Amygdala (tissue), 56 donors: ENCODE data around the gene LMO4.

Experiments
- DNase-seq, 56 donors: peaks; one replicate each; lab custom pipeline; 2025; lab: John Stamatoyannopoulos, UW

LMO4 gene

GRCh38 chr1:87355894-87356293 is 27.2 kb downstream of the LMO4 start:
- no peak for DNase-seq

DNA sequence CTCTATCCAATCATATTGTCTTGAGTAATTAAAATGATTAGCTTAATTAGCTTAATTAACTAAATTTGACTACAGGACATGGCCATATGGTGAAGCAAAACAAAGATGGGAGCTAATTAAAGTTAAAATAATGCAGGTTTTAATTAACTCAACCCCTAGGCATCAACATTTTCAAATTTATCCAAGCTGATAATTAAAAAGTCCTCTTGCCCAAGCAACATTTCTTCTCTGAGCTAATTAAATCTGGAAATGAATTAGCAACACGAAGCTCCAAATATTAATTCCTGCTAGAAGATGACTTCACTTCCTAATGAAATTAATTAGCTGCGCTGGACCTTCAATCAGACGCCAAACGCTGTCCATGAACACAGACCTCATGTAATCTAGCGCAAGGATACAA is 27.9 kb downstream of the LMO4 start:
- DNase-seq = no peak

- no peak for DNase-seq
These were observed 29.5 kb downstream of the LMO4 start for GRCh38 chr1:87358219-87358618.

GRCh38 chr1:87359586-87359985 is 30.9 kb downstream of the LMO4 start:
- DNase-seq = no peak

GRCh38 chr1:87362063-87362833 is 33.6 kb downstream of the LMO4 start:
- no peak for DNase-seq

DNA sequence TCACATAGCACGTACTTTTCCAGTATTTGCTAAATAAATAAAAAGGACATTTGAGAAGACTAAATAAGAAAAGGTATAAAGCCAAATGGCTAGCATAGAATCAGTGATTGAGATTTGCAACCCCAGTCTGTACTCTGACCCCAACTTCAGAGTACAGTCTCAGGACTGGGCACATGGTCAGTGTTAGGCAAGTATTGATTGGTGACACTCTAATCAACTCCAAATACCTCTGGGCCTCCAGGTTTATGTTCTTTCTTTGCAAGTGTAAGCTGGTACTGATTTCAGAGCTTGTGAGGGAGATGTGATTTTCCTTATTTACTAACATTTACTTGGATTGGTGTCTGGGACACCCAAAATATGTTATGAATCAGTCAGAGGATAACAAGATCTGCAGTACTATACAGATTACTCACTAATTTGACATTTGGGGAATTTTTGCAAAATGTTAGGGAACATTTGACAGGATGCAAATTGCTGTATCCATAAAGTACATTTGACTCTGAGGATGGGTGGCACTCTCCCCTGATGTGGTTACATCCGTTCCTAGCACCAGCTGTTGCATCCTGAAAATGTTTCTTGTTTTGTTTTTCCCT is 34.2 kb downstream of the LMO4 start:
- DNase-seq = no peak

DNA sequence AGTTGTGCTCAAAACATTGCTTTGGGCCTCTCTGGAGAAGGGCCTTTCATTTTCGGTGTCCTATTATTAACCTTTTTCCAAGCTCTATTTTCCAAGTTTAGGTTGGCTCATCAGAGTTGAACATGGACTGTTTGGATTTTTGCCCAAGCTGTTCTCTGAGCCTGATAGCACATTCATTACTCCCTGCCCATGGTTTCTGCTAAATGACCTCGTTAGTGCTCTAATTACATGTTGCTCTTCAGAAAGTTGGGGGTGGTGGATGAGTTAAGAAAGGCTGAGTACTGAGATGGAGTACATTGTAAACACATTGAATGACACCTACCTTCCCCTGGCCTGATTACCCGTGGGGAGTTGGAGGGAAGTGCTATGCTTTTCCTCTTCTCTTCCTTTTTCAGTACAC is 38.9 kb downstream of the LMO4 start:
- DNase-seq = no peak

GRCh38 chr1:87368907-87369306 is 40.2 kb downstream of the LMO4 start:
- no peak for DNase-seq

DNA sequence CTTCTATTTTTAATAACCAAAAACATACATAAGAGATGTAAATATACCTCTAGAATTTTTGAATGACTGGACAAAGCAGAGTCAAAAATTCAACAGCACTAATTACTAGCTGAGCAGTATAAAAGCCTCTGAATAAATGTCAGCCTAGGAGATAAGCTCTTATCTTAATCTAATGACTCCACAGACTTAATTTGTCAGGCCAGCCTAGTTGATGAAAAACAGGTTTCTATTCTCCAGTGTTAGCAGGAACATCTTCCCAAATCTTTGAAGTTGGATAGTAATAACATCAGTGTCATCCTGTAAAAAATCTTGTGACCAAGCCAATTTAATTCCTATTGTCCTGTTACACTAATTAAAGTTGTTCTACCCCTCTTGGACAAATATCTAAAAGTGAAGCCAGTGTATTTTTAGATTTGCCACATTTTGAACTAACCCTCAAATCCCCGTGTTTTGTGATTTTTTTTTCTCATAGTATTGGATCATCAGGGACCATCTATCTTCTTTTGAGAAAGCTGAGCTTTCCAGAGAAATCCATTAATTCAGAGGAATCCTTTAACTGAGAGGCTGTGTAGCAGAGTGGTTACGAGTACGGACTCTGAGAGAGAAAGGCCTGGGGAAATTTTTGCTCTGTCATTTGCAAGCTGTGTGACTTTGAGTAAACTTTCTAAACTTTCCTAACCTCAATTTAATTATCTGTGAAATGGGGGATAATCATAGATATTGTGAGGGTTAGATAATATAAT is 41.2 kb downstream of the LMO4 start:
- DNase-seq = no peak

GRCh38 chr1:87370544-87370943 is 41.9 kb downstream of the LMO4 start:
- DNase-seq = no peak

GRCh38 chr1:87379306-87379705 is 50.6 kb downstream of the LMO4 start:
- no peak for DNase-seq

GRCh38 chr1:87386217-87386790 is 57.6 kb downstream of the LMO4 start:
- DNase-seq = no peak

GRCh38 chr1:87388411-87388810 is 59.7 kb downstream of the LMO4 start:
- DNase-seq = no peak

DNA sequence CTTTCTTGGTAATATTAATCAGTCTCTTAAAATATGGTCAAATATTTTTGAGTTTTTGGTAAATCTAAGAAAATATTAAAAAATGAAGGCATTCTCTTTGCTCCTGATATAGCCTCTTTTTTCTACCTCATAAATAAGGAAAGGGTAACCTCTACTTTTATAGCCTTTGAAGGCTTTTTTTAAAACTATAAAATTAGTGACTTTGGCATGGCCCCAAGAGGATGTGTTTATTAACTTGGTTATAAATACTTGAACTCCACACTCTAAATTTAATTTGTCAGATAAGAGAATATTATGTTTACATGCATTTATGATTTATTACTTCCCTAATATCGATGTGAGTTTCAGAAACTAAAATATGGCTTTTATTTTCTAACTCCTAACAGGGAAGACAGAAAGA is 60.3 kb downstream of the LMO4 start:
- no peak for DNase-seq

GRCh38 chr1:87389546-87389945 is 60.9 kb downstream of the LMO4 start:
- DNase-seq = no peak

DNA sequence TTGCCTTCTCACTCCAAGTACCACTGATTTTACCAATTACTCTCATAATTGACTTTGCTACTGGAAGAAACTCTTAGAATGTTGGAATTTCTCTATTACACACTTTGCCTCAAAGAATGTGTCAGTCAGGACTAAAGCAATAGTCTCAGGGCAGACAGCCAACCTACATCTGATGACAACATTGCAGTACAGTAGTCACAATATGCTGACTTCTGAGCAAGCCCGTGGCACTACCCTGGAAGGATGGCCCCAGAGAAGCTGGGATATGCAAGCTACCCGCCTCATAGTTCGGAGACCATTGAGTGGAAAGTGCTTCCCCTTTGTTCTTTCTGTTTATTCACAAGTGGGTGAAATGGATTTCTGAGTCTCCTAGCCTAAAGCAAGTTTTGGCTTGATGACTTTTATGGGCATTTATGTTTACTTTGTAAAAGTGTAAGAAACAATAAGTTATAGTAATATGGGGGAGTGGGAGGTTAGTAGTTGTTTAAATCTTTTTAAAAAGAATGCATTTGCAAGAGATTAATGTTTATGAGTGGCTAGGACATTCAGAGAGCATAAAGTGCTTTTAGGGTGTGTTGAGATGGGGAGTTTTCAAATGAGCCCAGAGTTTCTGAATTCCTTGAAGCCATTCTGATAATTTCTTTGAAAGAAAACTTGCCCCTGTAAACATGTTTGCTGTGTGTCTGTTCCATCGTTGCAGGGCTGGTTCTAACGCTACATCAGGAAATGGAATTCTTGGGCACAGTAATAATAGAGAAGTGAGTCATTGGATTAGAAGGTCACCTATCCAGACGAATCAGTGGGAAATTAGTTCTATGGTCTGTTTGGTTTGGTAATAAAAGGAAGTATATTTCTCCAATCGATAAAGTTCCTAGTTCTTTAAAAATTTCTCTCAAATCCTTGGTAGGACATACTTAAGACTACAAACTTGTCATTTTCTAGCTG is 63.8 kb downstream of the LMO4 start:
- DNase-seq = no peak

- DNase-seq = no peak
These were observed 64.9 kb downstream of the LMO4 start for GRCh38 chr1:87393445-87394085.

GRCh38 chr1:87394513-87394912 is 65.8 kb downstream of the LMO4 start:
- DNase-seq = no peak

- no peak for DNase-seq
These were observed 66.3 kb downstream of the LMO4 start for GRCh38 chr1:87394982-87395381.
